Inflammatory macrophage (primary cell): ENCODE results near the gene SF3A1.

Source experiments
- DNase-seq, 2 donors: peaks; one replicate each; pipeline ENCODE4 v3.0.0-alpha.2; 2020 to 2022

The SF3A1 gene

DNA sequence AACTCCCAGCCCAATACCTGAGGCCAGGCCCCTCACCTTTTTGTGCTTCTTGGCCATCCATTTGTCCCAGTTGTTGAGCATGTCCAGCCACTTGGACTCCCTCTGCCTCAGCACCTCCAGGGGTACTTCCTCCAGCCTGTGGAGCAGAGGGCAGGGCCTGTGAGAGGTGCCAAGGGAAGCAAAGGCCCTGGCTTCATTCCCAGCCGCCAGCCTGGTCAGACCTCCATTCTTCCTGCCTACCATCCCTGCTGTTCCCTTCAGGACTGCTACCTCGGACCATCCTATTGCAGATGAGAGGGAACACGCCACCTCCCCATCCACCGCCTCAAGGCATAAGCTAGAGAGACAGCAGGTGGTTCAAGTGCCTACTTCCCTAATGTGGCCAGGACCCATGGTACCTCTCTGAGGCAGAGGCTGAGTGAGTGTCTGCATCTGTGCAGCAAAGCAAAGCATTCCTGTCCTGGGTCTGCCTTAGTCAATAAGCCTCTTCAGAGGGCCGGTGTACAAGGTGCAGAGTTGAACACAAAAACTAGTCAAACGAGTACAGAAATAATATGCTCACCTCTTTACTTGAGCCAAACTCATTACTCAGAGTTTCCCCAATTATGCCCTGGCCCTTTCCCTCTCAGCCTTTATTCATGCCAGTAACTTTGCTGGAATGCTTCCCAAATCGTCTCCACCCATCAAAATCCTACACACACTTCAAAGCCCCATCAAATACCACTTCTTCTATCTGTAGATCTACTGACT is 52.0 kb downstream of the SF3A1 start:
- DNase-seq: no peak

DNA sequence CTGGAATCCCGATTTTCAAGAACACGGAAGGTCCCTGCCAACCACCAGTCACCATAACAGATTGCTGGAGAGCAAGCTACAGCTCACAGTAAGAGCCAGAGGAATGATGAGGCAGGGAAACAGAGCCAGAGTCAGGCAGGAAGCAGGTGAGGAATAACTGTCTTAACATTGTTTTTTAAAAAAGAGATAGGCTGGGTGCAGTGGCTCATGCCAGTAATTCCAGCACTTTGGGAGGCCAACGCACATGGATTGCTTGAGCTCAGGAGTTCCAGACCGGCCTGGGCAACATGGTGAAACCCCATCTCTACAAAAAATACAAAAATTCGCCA is 53.9 kb downstream of the SF3A1 start:
- DNase-seq: no peak

DNA sequence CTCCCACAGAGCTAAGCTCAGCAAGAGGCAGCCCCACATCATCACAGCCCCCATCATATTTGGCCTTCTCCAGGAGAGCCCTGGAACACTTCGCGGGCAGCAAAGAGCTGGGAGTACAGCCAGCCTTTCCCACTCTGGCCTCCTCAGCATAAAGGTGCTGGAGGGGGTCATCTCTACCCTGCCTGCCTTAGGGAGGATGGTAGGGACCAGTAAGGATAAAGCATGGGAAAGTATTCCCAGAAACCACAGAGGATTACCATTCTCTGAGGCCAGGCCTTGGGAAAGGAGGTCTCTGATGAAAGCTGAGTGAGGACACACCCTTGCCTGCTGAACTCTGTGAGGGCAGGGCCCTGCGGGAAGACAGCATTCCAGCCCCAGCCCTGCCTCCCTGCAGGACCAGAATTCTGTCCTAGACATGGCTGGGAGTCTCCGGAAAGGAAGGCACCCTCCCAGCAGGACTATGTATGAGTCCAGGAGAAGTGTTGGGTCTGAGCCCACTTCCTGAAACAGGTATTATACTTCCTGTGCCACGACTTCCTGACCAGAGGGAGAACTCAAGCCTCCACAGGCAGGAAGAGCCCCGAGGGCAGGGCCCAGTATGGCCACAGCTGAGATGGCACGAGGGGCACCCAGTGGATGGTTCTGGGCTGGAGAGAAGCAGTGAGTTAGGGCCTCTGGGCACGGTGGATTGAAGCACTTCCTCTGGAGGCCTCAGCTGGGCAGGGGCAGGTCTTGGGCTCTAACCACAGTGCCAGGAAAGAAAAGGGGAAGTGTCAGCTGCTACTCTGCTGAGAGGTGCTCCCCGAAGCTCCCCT is 54.5 kb downstream of the SF3A1 start:
- peak; percentile 72 to 81 for DNase-seq

GRCh38 chr22:30299322-30299721 is 57.4 kb downstream of the SF3A1 start:
- DNase-seq: no peak

DNA sequence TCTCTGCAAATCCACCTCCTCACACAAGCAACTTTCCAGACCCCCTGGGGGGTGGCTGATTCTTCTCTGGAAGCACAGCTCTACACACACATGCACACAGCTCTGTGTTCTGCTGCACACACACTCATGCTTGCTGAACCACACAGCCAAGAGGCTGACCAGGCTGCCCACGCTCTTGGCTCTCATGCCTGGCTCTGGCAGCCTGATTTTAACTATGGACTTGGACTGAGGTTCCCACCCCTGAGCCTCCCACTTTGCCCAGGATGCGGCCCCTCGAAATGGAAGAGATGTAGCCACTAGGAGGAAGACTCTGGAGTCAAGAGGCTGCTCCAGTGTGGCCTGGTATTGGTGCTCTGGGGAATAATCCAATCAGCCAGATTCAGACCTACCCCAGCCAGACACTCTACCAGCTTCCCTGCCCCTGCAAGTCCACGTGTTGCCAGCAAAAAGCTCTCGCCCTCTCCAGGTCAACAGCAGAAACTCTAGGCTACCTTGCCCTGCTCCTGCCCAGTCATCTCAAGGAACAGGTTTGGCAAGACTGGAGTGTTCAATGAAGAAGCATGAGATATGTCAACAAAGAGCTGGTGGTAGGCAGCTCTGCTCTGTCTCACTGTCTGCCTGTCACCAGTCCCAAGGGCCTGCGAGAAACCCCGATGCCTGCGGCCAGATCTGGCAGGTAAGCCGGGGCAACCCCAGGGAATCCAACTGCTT is 58.5 kb downstream of the SF3A1 start:
- DNase-seq: no peak

DNA sequence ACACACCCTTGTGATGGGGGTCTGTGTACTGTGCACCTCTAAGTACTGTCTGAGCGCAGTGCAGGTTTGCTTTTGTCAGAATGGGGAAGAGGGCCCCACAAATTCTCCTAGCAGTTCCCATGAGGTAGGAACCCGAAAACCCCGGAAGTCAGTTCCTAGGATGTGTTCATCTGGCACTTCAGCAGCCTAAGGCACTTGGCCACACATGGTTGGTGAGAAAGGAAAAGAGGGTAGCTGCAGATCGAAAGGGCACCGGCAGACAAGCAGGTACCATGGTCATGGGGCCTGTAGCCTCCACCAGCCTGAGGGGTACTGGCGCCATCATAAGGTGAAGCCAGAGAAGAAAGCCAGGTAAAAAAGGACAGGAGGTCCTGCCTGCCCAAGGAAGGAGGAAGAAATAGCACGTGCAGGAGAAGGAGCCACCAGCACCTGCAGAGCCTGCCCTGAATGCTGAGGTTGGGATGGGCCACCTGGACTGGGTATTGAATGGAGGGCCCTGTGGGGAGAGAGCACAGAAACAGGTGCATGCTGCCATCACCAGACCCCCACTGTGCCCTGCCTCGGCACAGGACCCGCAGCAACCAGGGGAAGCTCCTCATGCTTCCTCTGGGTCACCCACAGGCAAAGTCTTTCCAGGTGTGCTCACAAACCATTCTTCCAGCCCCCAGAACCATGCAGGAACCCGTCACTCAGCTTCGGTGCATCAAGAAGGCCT is 59.3 kb downstream of the SF3A1 start:
- DNase-seq: no peak

DNA sequence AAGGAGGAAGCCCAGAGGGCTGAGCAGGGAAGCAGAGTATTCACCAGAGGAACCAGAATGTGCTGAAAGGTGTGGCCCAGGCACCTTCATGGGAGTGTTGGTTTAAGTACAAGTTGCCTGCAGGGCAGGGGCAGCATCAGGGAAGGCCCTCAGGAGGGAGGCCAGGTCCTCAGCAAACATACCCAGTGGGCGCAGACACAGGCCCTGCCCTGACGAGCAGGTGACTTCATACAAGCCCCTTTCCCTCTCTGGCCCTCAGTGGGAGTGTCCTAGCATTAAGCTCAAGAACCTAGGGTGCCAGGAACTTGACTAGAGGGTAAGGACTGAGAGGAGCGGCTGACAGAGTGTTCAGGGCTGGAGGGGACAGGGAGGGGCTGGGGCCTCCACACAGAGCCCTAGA is 59.9 kb downstream of the SF3A1 start:
- no peak for DNase-seq

DNA sequence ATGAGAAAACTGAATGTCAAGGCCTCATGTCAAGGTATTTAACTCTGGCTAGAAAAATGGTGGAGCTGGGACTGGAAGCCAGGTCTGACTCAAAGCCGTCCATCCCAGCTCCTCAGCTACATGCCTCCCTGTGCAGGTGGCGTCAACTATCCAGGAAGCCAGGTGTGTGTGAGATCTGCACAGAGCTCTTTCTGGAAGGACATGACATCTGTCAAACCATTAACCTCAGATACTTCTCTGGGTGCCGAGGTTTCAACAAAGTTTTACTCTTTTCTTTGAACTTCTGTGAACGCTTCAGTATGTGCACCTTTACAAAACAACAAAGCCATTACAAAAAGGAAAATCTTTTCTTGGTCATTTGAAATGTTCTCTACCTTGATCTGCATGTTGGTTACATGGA is 60.4 kb downstream of the SF3A1 start:
- DNase-seq: no peak

- no peak for DNase-seq
These were observed 61.1 kb downstream of the SF3A1 start for GRCh38 chr22:30295576-30295975.

GRCh38 chr22:30294830-30295229 is 61.9 kb downstream of the SF3A1 start:
- no peak for DNase-seq

- DNase-seq: no peak
These were observed 62.6 kb downstream of the SF3A1 start for GRCh38 chr22:30294066-30294465.

DNA sequence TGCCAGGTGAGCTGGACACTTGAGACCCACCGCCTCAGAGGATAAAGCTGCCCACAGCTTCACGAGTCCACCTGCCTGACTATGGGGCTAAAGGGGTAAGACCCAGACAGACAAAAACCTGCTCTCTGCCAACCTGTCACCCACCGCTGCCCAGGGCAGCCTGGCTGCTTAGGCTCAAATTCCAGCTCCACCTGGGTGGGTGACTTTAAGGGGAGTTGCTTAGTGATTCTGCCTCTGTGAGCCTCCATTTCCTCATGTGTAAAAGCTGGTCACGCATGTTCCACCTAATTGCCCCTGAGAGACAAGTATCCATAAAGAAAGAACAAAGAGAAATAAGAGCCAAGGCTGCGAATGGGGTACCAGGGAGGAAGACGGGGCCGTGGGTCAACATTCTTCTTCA is 63.7 kb downstream of the SF3A1 start:
- no peak for DNase-seq

DNA sequence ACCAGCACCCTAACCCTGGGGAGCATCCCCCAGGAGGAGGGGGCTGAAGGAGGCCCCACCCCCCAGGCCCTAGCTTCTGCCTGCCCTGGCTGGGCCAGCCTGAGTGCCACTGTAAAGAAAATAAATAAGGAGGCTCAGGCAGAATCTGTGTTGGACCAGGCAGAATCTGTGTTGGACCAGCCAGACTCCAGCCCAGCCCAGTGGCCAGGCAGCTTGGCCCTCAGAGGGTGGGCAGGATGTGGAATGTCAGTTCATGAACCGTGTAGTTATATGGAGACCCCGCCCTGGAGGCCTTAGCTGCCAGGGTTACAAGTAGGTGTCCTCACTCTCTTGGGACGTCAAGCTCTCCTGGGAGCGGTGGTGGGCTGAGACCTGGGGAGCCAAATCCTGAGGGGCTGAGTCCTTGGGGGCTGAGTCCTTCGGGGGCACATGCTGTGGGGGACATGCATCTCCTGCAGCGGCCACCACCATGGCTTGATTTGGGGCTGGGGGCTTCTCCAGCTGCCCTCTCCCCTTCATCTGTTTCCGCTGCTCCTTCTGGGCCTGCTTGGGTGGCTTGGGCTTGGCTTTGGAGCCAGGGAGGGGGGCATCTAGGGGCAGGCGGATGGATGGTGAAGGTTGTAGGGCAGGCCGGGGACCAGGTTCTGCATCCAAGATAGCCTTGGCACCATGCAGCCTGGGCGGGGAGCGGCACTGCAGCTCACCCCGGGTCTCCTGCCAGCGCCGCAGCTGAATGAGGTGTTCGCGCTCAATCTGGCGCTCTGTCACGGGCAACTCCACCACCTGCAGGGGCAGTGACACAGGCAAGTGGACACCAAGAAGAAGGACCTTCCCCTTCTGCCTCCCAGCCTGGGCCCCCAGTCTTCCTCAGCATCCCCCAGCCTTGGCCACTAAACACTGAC is 64.4 kb downstream of the SF3A1 start:
- DNase-seq: no peak

GRCh38 chr22:30291058-30291892 is 65.4 kb downstream of the SF3A1 start:
- no peak for DNase-seq

DNA sequence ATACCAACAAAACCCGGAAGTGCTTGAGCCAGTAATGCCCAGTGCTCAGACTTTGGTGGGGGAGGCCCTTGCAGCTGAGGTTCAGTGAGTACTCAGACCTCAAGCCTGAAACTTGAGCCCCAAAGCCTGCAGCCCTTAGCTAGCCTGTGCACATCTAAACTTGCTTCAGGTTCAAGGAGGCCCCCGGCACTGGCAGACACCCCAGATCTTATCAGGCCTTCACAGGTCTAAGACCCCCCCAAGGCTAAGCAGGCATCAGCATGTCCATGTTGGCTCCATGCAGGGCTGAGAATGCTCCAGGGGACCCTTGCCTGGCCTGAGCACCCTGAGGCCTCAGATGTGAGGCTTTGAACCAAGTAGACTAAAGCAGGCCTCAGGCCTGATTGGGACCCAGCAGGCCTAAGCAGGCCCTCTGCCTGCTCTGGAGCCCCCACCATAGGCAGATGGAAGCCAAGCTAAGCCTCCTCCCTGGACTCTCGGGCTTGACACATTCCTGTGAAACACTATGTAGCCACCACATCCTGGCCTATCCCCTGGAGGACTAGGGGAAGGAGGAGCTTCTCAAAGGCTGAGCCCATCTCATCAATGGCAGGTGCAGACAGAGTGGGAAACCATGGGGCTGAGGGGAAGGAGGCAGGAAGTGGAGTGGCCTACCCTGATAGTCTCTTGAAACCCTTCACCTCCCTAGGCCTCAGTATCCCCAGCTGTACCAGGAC is 66.2 kb downstream of the SF3A1 start:
- DNase-seq: no peak

DNA sequence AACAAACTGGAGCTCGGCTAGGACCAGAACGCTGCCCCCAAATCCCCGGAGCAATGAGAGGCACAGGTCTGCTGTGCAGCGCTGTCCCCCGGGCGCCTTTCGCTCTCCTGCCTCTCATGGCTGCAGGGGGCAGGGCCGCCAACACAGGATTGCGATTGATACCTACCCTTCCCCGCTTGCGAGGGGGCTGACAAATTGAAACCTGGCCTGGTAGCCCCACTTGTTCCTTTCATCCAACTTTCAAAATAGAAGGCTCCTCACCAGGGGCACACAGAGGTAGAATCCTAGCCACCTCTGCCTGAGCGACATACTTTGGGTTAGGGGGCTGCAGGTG is 66.7 kb downstream of the SF3A1 start:
- DNase-seq: no peak

DNA sequence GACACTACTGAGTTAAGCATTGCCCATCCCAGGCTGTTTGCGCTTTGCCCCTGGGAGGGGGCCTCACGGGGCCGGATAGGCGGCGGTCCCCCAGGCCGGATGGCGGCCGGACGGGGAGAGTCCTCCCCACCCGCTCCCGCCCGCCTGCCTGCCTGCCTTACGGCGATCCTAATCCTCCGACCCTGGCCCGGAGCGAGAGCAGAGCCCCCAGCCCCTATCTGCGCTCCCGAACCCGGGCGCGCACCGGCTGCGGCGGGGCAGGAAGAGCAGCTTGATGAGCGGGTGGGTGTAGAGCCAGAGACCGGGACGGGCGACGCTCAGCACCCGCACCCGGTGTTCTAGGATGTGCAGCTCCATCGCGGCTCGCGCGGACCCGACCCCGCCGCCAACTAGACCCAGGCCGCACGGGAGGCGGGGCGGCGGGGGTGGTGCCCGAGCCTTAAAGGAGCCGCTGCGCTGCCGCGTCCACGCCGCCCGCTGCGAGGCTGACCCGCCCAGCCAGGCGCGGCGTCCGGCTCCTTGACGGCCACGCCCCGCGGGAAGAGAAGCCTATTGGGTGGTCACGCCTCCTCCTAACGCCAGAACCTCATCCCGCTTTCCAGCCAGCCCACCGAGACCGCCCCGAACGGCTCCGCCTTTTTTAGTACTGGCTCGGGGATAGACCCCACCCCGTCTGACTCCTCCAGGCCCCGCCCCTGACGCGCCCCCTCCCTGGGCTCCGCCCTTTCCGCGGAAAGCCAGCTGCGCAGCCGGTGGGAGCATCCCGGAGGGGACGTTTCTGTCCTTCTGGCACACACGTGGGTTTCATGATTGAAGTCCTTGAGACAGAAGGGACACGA is 67.3 kb downstream of the SF3A1 start, which contains the start of gene CASTOR1:
TSS of gene CASTOR1 (minus strand) at position 365 of the 839 bp plus-strand sequence. CDS start at position 357, 8 bp downstream.
- peak; percentile 96 to 97 for DNase-seq

GRCh38 chr22:30288419-30289140 is 68.1 kb downstream of the SF3A1 start:
- no peak for DNase-seq
